ENCODE results near the gene OR4A16. TPM values are rescaled to one million over a fixed set of nuclear protein-coding genes. Genes with fewer than 3 reads are reported as not detected.

OR4A16 gene
- total RNA-seq = not detected

GRCh38 chr11:55342901-55343300 is at the start of gene OR4A16:
OR4A16 (plus strand) TSS chr11:55343201; CDS start chr11:55343201, 0 bp downstream.
- no peak for DNase-seq (ENCODE audit: low spot score)

- DNase-seq (ENCODE audit: low spot score) = no peak
Observed at GRCh38 chr11:55324500-55324899, 18.5 kb upstream of the OR4A16 start.

GRCh38 chr11:55345306-55345705 is 2.3 kb downstream of the OR4A16 start:
- DNase-seq (ENCODE audit: low spot score) = no peak

- DNase-seq (ENCODE audit: low spot score) = no peak
Observed at GRCh38 chr11:55349032-55349431, 6.0 kb downstream of the OR4A16 start.

- DNase-seq (ENCODE audit: low spot score) = no peak
Observed at GRCh38 chr11:55357560-55358184, 14.7 kb downstream of the OR4A16 start.

- DNase-seq (ENCODE audit: low spot score) = no peak
Observed at GRCh38 chr11:55367674-55368073, 24.7 kb downstream of the OR4A16 start, which contains the start of gene OR4A15. OR4A15 (plus strand) TSS chr11:55367974; CDS start chr11:55367974, 0 bp downstream.

Other genes starting within 250 kb of the OR4A16 start
- not detected for gene TRIM48, start 81.0 kb upstream of the OR4A16 start, total RNA-seq
- gene OR4A15, start 24.8 kb downstream of the OR4A16 start, total RNA-seq = not detected
- not detected for gene OR4C15, start 211.3 kb downstream of the OR4A16 start, total RNA-seq
- gene OR4C16, start 228.9 kb downstream of the OR4A16 start, total RNA-seq = not detected